PC-3 (cell line): ENCODE data around the gene FAM53C.

Experiments used
- CTCF ChIP-seq: fragments of 300-600 bp; sonication (generic); conservative IDR thresholded peaks from 2 replicates; pipeline ENCODE4 v1.5.1; 2017; ENCODE audit warnings: antibody characterized with exemption, low read depth, mild to moderate bottlenecking, low read length
- EZH2 ChIP-seq: fragments of 300-600 bp; sonication (generic); IDR thresholded peaks from one replicate; pipeline ENCODE4 v1.6.1; 2017; ENCODE audit warnings: antibody characterized with exemption, mild to moderate bottlenecking, low read length; ENCODE audit not compliant: unreplicated experiment

GRCh38 chr5:138364576-138364975, 26.5 kb downstream of the FAM53C start:
- TF ChIP-seq CTCF, result no peak
- no peak for TF ChIP-seq EZH2
